KMS-11 (cell line): ENCODE results near the gene AUTS2.
"Not testable (repeated sequence)": the region's sequence is repeated elsewhere in the genome, so short reads cannot be mapped to it uniquely, and the experiment has no call there.

Experiments used
- H2AFZ ChIP-seq: fragments of 200-600 bp; sonication (generic); 2 replicates; pipeline ENCODE4 v1.6.1; 2016; ENCODE audit warnings: antibody characterized with exemption, mixed run types, low read depth
- H3K27ac ChIP-seq: fragments of 200-600 bp; sonication (generic); 2 replicates; pipeline ENCODE4 v1.6.1; 2016; ENCODE audit warnings: mild to moderate bottlenecking, mixed run types
- H3K27me3 ChIP-seq: fragments of 200-600 bp; sonication (generic); 2 replicates; pipeline ENCODE4 v1.6.1; 2017; ENCODE audit warnings: mild to moderate bottlenecking, low read depth, mixed run types, moderate library complexity; ENCODE audit not compliant: insufficient read depth
- H3K36me3 ChIP-seq: fragments of 200-600 bp; sonication (generic); 2 replicates; pipeline ENCODE4 v1.6.1; 2017; ENCODE audit warnings: mild to moderate bottlenecking, mixed run types; ENCODE audit not compliant: insufficient read depth
- H3K4me1 ChIP-seq: fragments of 200-600 bp; sonication (generic); 2 replicates; pipeline ENCODE4 v1.6.1; 2016; ENCODE audit warnings: mild to moderate bottlenecking, low read depth, mixed run types; ENCODE audit not compliant: poor library complexity, severe bottlenecking
- H3K4me2 ChIP-seq: fragments of 200-600 bp; sonication (generic); 2 replicates; pipeline ENCODE4 v1.7.0; 2016; ENCODE audit warnings: mild to moderate bottlenecking, mixed run types
- H3K4me3 ChIP-seq: fragments of 200-600 bp; sonication (generic); IDR thresholded peaks from 2 replicates; pipeline ENCODE4 v1.6.1; 2017; ENCODE audit warnings: low read depth, low read length, mixed read lengths; ENCODE audit not compliant: insufficient read depth
- H3K79me2 ChIP-seq: fragments of 200-600 bp; sonication (generic); 2 replicates; pipeline ENCODE4 v1.6.1; 2016; ENCODE audit warnings: low read depth, mixed run types; ENCODE audit not compliant: insufficient read depth
- H3K9ac ChIP-seq: fragments of 200-600 bp; sonication (generic); 2 replicates; pipeline ENCODE4 v1.6.1; 2016; ENCODE audit warnings: mild to moderate bottlenecking, mixed run types
- H4K20me1 ChIP-seq: fragments of 200-600 bp; sonication (generic); 2 replicates; pipeline ENCODE4 v1.6.1; 2016; ENCODE audit warnings: mild to moderate bottlenecking, mixed run types; ENCODE audit not compliant: insufficient read depth
- CTCF ChIP-seq: fragments of 200-600 bp; sonication (generic); conservative IDR thresholded peaks from 2 replicates; pipeline ENCODE4 v1.6.1; 2017; ENCODE audit warnings: low read depth, mild to moderate bottlenecking, antibody characterized with exemption, low read length, moderate library complexity, mixed read lengths

Gene AUTS2

DNA sequence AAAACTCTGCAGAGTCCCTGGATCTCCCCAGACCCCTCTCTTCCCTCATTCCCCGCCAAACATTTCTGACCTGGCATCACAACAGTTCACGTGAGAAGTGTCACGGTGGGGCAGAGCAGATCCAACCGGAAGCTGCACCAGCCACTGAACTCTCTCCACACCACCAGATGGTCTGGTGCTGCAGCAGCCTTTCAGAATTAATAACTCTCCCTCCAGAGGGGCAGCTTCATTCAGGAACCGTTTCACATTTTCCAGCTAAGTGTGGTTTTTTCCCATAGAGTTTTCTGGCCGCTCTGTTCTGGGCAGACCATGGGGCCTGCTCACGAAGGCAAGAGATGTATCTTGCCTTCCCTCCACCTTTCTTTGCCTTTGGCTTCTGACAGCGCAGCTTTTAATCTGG is 1047.0 kb downstream of the AUTS2 start:
- Histone ChIP-seq H3K4me2 (no peak overlapping the region), H3K27ac (no peak overlapping the region), H3K36me3 (no peaks in the 10 kb centered on the region), H3K27me3 (no peaks in the 10 kb centered on the region), H3K4me3 (no peak overlapping the region), H3K4me1 (no peaks in the 10 kb centered on the region), H3K9ac (no peak overlapping the region), H3K79me2 (no peaks in the 10 kb centered on the region), H2AFZ (no peak overlapping the region), H4K20me1 (no peaks in the 10 kb centered on the region)
- no peak for TF ChIP-seq CTCF

- H3K4me1 ChIP-seq: no peaks in the 10 kb centered on the region
- no peaks in the 10 kb centered on the region for H3K79me2 ChIP-seq
- no peak overlapping the region for H2AFZ ChIP-seq
- H3K4me3 ChIP-seq: no peak overlapping the region
- H3K27ac ChIP-seq: no peak overlapping the region
- no peak overlapping the region for H3K9ac ChIP-seq
- no peaks in the 10 kb centered on the region for H4K20me1 ChIP-seq
- no peaks in the 10 kb centered on the region for H3K36me3 ChIP-seq
- no peaks in the 10 kb centered on the region for H3K27me3 ChIP-seq
- no peak for TF ChIP-seq CTCF
- H3K4me2 ChIP-seq: no peak overlapping the region
Measured at GRCh38 chr7:70645876-70646351, 1047.6 kb downstream of the AUTS2 start.

- no peaks in the 10 kb centered on the region for H3K79me2 ChIP-seq
- H3K27ac ChIP-seq: no peak overlapping the region
- no peaks in the 10 kb centered on the region for H4K20me1 ChIP-seq
- no peaks in the 10 kb centered on the region for H3K27me3 ChIP-seq
- no peaks in the 10 kb centered on the region for H3K36me3 ChIP-seq
- no peak overlapping the region for H3K9ac ChIP-seq
- H3K4me2 ChIP-seq: no peak overlapping the region
- no peaks in the 10 kb centered on the region for H3K4me1 ChIP-seq
- no peak overlapping the region for H2AFZ ChIP-seq
- TF ChIP-seq CTCF: no peak
- H3K4me3 ChIP-seq: no peak overlapping the region
Measured at GRCh38 chr7:70646536-70647248, 1048.4 kb downstream of the AUTS2 start.

DNA sequence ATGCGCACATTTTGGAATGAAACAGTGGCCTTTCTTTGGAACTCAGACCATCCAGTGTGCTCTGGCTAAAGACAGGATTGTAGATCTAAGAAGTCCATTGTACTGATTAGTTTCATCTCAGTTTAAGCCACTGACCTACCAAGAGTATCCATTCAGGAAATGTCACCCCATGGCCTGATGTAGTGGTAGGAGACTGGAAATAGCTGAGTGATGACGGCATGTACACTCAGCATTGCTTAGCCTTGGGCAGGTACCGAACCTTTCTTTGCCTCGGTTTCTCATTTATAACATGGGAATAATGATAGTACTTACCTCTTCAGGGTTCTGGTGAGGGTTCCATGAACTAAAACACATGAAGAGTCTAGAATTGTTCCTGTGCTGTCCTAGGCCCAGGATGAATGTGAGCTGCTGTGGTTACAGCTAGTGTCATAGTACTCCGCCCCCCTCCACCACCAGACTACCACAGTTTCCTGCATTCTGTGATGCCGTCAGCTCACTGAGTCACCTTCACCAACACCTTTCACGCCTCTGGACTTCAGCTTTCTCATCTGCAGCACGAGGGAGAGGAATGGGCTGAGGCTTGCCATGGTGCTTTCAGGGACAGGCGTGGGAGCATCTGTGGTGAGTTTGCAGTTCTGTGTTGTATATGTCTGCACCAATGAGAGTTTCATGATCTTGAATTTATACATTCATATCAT is 1049.7 kb downstream of the AUTS2 start:
- no peak for TF ChIP-seq CTCF
- Histone ChIP-seq H3K4me2 (no peak overlapping the region), H3K27me3 (no peaks in the 10 kb centered on the region), H2AFZ (no peak overlapping the region), H3K4me3 (no peak overlapping the region), H3K27ac (no peak overlapping the region), H3K36me3 (no peaks in the 10 kb centered on the region), H3K4me1 (no peaks in the 10 kb centered on the region), H3K9ac (no peak overlapping the region), H4K20me1 (no peaks in the 10 kb centered on the region), H3K79me2 (no peaks in the 10 kb centered on the region)

DNA sequence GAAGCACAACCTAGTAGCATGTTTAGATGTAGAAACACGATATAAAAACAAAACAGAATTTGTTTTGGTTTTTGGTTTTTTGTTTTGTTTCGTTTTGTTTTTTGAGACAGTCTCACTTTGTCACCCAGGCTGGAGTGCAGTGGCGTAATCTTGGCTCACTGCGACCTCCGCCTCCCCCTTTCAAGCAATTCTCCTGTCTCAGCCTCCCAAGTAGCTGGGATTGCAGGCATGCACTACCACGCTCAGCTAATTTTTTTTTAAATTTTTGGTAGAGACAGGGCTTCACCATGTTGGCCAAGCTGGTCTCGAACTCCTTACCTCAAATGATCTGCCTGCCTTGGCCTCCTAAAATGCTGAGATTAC is 1050.2 kb downstream of the AUTS2 start:
- not testable (repeated sequence) for H3K9ac ChIP-seq, H3K4me3 ChIP-seq, H3K36me3 ChIP-seq, H2AFZ ChIP-seq, H3K4me2 ChIP-seq, H3K27me3 ChIP-seq, H4K20me1 ChIP-seq, H3K27ac ChIP-seq, H3K79me2 ChIP-seq, H3K4me1 ChIP-seq
